ENCODE measurements around the gene AFDN.

- TF ChIP-seq CTCF (IDR thresholded peaks at IDR 0.05) (no peak), POLR2A (IDR thresholded peaks at IDR 0.05) (no peak)
Observed at GRCh38 chr6:167995731-167996151, 169.0 kb downstream of the AFDN start.

Measured in vagina (tissue), 2 donors.